K562 (cell line): ENCODE results near the gene TIMM17A. TPM values are rescaled to one million over a fixed set of nuclear protein-coding genes. Genes with fewer than 3 reads are reported as not detected.

Experiments
- CEBPG ChIP-seq, 3 experiments: fragments of 200-800 bp in 1 of 3; sonication (Bioruptor generic) in 1 of 3; sonication (generic) in 1 of 3; formaldehyde crosslinking in 1 of 3; IDR thresholded peaks in 2 of 3; conservative IDR thresholded peaks in 1 of 3; 2 replicates each; pipeline versions ENCODE4 v1.6.1 to v1.8.0; 2016 to 2022; ENCODE audit warnings: missing compliant biosample characterization in 2 of 3, missing genetic modification characterization in 2 of 3, mild to moderate bottlenecking in 1 of 3, missing genetic modification reagents in 1 of 3
- KLF10 ChIP-seq: fragments of 250-450 bp; sonication (Bioruptor Pico); IDR thresholded peaks from 2 replicates; pipeline ENCODE4 v1.6.1; 2021; ENCODE audit warnings: matching md5 sums
- NFE2 ChIP-seq: IDR thresholded peaks from 2 replicates; pipeline ENCODE4 v1.6.1; 2014; ENCODE audit warnings: antibody characterized with exemption, low read depth
- POLR2H ChIP-seq: IDR thresholded peaks from 2 replicates; pipeline ENCODE4 v1.6.1; 2016; ENCODE audit warnings: missing genetic modification characterization, low read depth, mild to moderate bottlenecking, control low read depth, missing compliant biosample characterization, moderate library complexity
- RCOR1 ChIP-seq, 2 experiments: IDR thresholded peaks; 2 replicates each; pipeline ENCODE4 v1.6.1; 2012; ENCODE audit warnings: low read depth in 2 of 2, low read length in 2 of 2, borderline replicate concordance in 1 of 2, improper control_type of control experiment in 1 of 2
- YBX1 ChIP-seq: fragments of 450-650 bp; IDR thresholded peaks from 2 replicates; pipeline ENCODE4 v1.7.1; 2016; ENCODE audit warnings: mild to moderate bottlenecking
- ZFPM2 ChIP-seq: fragments of 250-450 bp; sonication (Bioruptor Pico); IDR thresholded peaks from 2 replicates; pipeline ENCODE4 v1.5.1; 2022; ENCODE audit warnings: mild to moderate bottlenecking
- ZNF212 ChIP-seq: fragments of 450-650 bp; formaldehyde crosslinking; IDR thresholded peaks from 2 replicates; pipeline ENCODE4 v1.4.0; 2020; ENCODE audit warnings: mild to moderate bottlenecking
- ZNF384 ChIP-seq: IDR thresholded peaks from 2 replicates; pipeline ENCODE4 v1.6.1; 2012; ENCODE audit warnings: low read depth, low read length, improper control_type of control experiment
- ZNF57 ChIP-seq: fragments of 450-650 bp; formaldehyde crosslinking; IDR thresholded peaks from 2 replicates; pipeline ENCODE4 v1.4.0; 2020; ENCODE audit warnings: mild to moderate bottlenecking, moderate library complexity
- ZNF76 ChIP-seq: fragments of 250-450 bp; sonication (Bioruptor Pico); IDR thresholded peaks from 2 replicates; pipeline ENCODE4 v1.4.0; 2020; ENCODE audit warnings: mild to moderate bottlenecking, moderate library complexity, borderline replicate concordance
- polyA plus RNA-seq, 8 experiments: library from polyadenylated mRNA; depleted of rRNA in 4 of 8; stranded (reverse) in 5 of 8; unstranded in 3 of 8; fragments of >200 nt; fragmentation: Nextera tagmentation in 2 of 8; fragmentation: Illumina TruSeq in 1 of 8; extraction: Ambion mirVana in 2 of 8; extraction: Trizol in 1 of 8; gene quantifications; 2 replicates each; pipeline versions ENCODE4 v1.2.1 to v1.2.3, GENCODE V29; 2011 to 2014; ENCODE audit warnings: inconsistent platforms in 1 of 8, missing spikeins in 1 of 8
- total RNA-seq, 7 experiments: library from RNA; depleted of rRNA in 6 of 7; stranded (reverse); fragments of >200 nt in 6 of 7; fragmentation: Illumina TruSeq in 2 of 7; extraction: Trizol in 2 of 7; gene quantifications; 2 replicates each; pipeline versions ENCODE4 v1.2.1 to v1.2.3, GENCODE V29; 2011 to 2021; ENCODE audit warnings: low replicate concordance in 1 of 7
- TF ChIP-seq, protein P1 (sequence below), 2 experiments: fragments of 450-650 bp in 1 of 2; sonication (generic) in 1 of 2; formaldehyde crosslinking; conservative IDR thresholded peaks; 2 replicates each; pipeline versions ENCODE4 v1.4.0 to v1.8.1; 2020 to 2022; ENCODE audit warnings: mild to moderate bottlenecking in 1 of 2, missing genetic modification reagents in 1 of 2
- TF ChIP-seq, protein P2 (sequence below), 2 experiments: fragments of 250-450 bp in 1 of 2; fragments of 450-650 bp in 1 of 2; sonication (Bioruptor Pico) in 1 of 2; IDR thresholded peaks; 2 replicates each; pipeline versions ENCODE4 v1.6.1 to v1.8.0; 2016 to 2021; ENCODE audit warnings: mild to moderate bottlenecking in 2 of 2, moderate library complexity in 2 of 2, missing compliant biosample characterization in 1 of 2, missing genetic modification characterization in 1 of 2
- TF ChIP-seq, protein P3 (sequence below): fragments of 200-800 bp; sonication (Bioruptor generic); IDR thresholded peaks from 2 replicates; pipeline ENCODE4 v1.6.1; 2017; ENCODE audit warnings: missing genetic modification characterization, missing compliant biosample characterization
- TF ChIP-seq, protein P4 (sequence below): fragments of 450-650 bp; IDR thresholded peaks from 2 replicates; pipeline ENCODE4 v1.6.1; 2017; ENCODE audit warnings: mild to moderate bottlenecking, moderate library complexity
- TF ChIP-seq, protein P5 (sequence below): fragments of 450-650 bp; formaldehyde crosslinking; IDR thresholded peaks from 2 replicates; pipeline ENCODE4 v1.4.0; 2020; ENCODE audit warnings: mild to moderate bottlenecking, moderate library complexity

Gene TIMM17A
- total and polyA plus RNA-seq, 9 of the 15 experiments (the other 6 are each of a cell fraction or from before 2014, with no cell fraction given) = 116 to 744 (median 180) TPM

DNA sequence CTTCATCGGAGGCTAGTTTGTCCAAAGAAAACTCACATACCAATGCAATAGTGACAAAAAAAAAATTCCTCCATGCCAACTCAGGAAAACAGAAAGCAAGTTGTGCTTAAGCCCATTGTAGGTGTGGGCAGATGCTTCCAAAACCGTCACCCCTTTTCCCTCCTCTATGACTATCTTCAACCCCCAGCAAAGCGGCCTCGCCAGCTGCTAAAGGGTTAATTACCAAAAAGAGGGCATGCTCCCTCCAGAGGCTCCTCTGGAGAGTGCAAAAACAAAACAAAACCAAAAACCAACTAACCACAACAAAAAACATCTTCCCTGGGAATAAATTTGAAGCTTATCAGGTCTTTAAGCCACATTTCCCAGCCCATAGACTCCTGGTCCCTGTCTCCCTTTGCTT lies 10.1 kb upstream of the TIMM17A start (continued):
- TF ChIP-seq, protein P1, sequence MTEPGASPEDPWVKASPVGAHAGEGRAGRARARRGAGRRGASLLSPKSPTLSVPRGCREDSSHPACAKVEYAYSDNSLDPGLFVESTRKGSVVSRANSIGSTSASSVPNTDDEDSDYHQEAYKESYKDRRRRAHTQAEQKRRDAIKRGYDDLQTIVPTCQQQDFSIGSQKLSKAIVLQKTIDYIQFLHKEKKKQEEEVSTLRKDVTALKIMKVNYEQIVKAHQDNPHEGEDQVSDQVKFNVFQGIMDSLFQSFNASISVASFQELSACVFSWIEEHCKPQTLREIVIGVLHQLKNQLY (CRISPR knock-in tag; conservative IDR thresholded peaks at IDR 0.05) = no peak
- TF ChIP-seq, protein P2, sequence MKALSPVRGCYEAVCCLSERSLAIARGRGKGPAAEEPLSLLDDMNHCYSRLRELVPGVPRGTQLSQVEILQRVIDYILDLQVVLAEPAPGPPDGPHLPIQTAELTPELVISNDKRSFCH (CRISPR knock-in tag; IDR thresholded peaks at IDR 0.05) = no peak
- TF ChIP-seq, protein P2 (tag; IDR thresholded peaks at IDR 0.05) = no peak
- no peak for TF ChIP-seq POLR2H
- TF ChIP-seq ZNF76 (CRISPR knock-in tag) = no peak
- TF ChIP-seq YBX1 = no peak
- no peak for TF ChIP-seq ZNF212 (CRISPR knock-in tag)
- TF ChIP-seq KLF10 (CRISPR knock-in tag) = no peak
- no peak for TF ChIP-seq ZNF57 (CRISPR knock-in tag)
- TF ChIP-seq ZFPM2 (CRISPR knock-in tag) = no peak
- TF ChIP-seq ZNF384 = no peak
- TF ChIP-seq, protein P3, sequence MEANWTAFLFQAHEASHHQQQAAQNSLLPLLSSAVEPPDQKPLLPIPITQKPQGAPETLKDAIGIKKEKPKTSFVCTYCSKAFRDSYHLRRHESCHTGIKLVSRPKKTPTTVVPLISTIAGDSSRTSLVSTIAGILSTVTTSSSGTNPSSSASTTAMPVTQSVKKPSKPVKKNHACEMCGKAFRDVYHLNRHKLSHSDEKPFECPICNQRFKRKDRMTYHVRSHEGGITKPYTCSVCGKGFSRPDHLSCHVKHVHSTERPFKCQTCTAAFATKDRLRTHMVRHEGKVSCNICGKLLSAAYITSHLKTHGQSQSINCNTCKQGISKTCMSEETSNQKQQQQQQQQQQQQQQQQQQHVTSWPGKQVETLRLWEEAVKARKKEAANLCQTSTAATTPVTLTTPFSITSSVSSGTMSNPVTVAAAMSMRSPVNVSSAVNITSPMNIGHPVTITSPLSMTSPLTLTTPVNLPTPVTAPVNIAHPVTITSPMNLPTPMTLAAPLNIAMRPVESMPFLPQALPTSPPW (CRISPR knock-in tag) = no peak
- TF ChIP-seq, protein P4, sequence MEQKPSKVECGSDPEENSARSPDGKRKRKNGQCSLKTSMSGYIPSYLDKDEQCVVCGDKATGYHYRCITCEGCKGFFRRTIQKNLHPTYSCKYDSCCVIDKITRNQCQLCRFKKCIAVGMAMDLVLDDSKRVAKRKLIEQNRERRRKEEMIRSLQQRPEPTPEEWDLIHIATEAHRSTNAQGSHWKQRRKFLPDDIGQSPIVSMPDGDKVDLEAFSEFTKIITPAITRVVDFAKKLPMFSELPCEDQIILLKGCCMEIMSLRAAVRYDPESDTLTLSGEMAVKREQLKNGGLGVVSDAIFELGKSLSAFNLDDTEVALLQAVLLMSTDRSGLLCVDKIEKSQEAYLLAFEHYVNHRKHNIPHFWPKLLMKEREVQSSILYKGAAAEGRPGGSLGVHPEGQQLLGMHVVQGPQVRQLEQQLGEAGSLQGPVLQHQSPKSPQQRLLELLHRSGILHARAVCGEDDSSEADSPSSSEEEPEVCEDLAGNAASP = no peak
- no peak for TF ChIP-seq NFE2
- TF ChIP-seq CEBPG (CRISPR knock-in tag; IDR thresholded peaks at IDR 0.05) = no peak
- TF ChIP-seq CEBPG (tag; conservative IDR thresholded peaks at IDR 0.05 in 1 of 2, IDR thresholded peaks at IDR 0.05 in 1 of 2) = no peak
- no peak for TF ChIP-seq RCOR1 (IDR thresholded peaks at IDR 0.05; ENCODE audit: borderline replicate concordance in 1 of 2, low read depth in 2 of 2, low read length in 2 of 2)
- TF ChIP-seq, protein P5, sequence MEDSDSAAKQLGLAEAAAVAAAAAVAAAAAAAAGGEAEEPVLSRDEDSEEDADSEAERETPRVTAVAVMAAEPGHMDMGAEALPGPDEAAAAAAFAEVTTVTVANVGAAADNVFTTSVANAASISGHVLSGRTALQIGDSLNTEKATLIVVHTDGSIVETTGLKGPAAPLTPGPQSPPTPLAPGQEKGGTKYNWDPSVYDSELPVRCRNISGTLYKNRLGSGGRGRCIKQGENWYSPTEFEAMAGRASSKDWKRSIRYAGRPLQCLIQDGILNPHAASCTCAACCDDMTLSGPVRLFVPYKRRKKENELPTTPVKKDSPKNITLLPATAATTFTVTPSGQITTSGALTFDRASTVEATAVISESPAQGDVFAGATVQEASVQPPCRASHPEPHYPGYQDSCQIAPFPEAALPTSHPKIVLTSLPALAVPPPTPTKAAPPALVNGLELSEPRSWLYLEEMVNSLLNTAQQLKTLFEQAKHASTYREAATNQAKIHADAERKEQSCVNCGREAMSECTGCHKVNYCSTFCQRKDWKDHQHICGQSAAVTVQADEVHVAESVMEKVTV (CRISPR knock-in tag) = no peak
